Parathyroid adenoma (tissue), 2 donors: ENCODE data around the gene PLXNC1.
A peak's percentile ranks its signal among the peaks of the same experiment; 100 is the strongest.

Experiments
- H2AFZ ChIP-seq: fragments of 300-600 bp; sonication (generic); one replicate; pipeline ENCODE4 v1.7.0; 2017; ENCODE audit warnings: antibody characterized with exemption, mild to moderate bottlenecking
- H3K27ac ChIP-seq: fragments of 300-600 bp; sonication (generic); one replicate; pipeline ENCODE4 v1.7.0; 2017
- H3K27me3 ChIP-seq: fragments of 300-600 bp; sonication (generic); one replicate; pipeline ENCODE4 v1.7.0; 2017; ENCODE audit warnings: low read length; ENCODE audit not compliant: control insufficient read depth, insufficient read depth
- H3K36me3 ChIP-seq: fragments of 300-600 bp; sonication (generic); one replicate; pipeline ENCODE4 v1.7.0; 2017; ENCODE audit warnings: low read length; ENCODE audit not compliant: control insufficient read depth, insufficient read depth
- H3K4me1 ChIP-seq: fragments of 300-600 bp; sonication (generic); one replicate; pipeline ENCODE4 v1.7.0; 2017; ENCODE audit warnings: control low read depth
- H3K4me2 ChIP-seq: fragments of 300-600 bp; sonication (generic); one replicate; pipeline ENCODE4 v1.7.0; 2017; ENCODE audit warnings: low read length
- H3K4me3 ChIP-seq: fragments of 300-600 bp; sonication (generic); one replicate; pipeline ENCODE4 v1.7.0; 2017; ENCODE audit warnings: low read depth, low read length
- H3K79me2 ChIP-seq: fragments of 300-600 bp; sonication (generic); one replicate; pipeline ENCODE4 v1.7.0; 2017; ENCODE audit warnings: control low read depth
- H3K9ac ChIP-seq: fragments of 300-600 bp; sonication (generic); one replicate; pipeline ENCODE4 v1.7.0; 2017; ENCODE audit warnings: mild to moderate bottlenecking
- H3K9me3 ChIP-seq: fragments of 300-600 bp; sonication (generic); one replicate; pipeline ENCODE4 v1.7.0; 2017; ENCODE audit warnings: low read length; ENCODE audit not compliant: control insufficient read depth
- TF ChIP-seq, protein P1 (sequence below): fragments of 300-600 bp; sonication (generic); IDR thresholded peaks from one replicate; pipeline ENCODE4 v1.7.0; 2017; ENCODE audit warnings: antibody characterized with exemption, mild to moderate bottlenecking
- donor health status: primary hyperparathyroidism.

Gene PLXNC1

DNA sequence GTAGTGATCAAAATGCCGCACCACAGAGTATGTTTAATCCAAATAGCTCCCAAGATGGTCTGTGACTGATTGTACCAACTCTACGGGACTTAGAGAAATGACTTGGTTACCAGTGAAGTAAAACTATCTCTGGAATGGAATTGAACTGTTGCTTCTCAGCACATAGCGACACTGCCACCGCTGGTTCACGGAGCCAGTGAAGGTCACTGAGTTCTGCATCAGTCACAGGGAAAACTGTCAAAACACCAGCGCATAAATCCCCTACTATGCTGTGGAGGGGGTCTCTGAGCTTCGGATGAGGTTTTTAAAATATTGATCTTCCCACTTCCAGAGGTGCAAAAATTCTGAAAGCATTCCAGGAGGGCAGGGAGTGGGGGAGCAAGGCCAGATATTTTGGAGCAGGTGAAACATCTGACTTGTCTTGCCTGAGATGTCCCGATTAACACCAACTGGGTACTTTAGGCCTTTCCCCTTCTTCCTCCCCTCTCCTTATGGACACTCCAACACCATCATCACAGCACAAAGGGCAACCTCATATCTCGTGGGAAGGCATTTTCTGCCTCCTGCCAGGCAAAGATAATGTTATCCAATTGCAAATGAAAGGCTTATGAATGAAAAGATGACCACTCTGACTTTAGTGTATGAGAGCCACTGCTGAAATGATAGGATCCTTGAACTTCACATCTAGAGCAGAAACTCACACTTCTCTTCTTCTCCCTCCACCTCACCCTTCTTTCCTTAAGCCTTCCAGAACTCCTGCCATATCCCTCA lies 2.0 kb upstream of the PLXNC1 start:
- Histone ChIP-seq H3K9ac (no peak overlapping the region), H3K4me3 (no peak overlapping the region), H3K27me3 (no peaks in the 10 kb centered on the region), H3K4me2 (no peak overlapping the region), H3K4me1 (no peaks in the 10 kb centered on the region), H3K36me3 (no peaks in the 10 kb centered on the region), H3K9me3 (no peaks in the 10 kb centered on the region), H3K79me2 (no peaks in the 10 kb centered on the region), H2AFZ (no peak overlapping the region), H3K27ac (no peak overlapping the region)
- TF ChIP-seq, protein P1, sequence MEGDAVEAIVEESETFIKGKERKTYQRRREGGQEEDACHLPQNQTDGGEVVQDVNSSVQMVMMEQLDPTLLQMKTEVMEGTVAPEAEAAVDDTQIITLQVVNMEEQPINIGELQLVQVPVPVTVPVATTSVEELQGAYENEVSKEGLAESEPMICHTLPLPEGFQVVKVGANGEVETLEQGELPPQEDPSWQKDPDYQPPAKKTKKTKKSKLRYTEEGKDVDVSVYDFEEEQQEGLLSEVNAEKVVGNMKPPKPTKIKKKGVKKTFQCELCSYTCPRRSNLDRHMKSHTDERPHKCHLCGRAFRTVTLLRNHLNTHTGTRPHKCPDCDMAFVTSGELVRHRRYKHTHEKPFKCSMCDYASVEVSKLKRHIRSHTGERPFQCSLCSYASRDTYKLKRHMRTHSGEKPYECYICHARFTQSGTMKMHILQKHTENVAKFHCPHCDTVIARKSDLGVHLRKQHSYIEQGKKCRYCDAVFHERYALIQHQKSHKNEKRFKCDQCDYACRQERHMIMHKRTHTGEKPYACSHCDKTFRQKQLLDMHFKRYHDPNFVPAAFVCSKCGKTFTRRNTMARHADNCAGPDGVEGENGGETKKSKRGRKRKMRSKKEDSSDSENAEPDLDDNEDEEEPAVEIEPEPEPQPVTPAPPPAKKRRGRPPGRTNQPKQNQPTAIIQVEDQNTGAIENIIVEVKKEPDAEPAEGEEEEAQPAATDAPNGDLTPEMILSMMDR: no peak

DNA sequence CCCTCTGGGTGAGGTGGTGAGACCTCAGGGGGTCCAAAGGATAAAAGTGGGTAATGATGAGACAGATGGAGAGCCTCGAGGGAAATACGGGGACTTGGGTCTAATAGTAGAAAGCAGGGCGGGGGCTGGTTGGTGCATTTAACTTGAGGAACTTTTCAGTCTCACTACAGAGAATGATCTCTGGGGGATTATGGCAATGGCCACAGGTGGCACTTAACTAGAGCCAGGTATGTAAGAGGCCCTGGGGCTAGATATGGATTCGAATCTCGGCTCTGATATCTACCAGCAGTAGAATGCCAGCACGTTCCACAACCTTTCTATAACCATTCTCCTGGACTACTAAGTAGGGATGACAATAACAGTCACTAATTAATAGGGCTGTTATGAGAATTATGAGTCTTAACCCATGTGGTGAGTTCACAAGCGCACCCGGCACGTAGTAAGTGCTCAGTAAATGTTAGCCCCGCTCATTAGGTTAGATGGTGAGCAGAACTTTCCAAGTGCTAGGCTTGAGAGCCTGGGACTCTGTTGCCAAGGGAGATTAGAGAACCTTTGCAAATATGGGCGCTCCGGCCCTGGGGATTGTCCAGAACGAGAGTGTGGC lies 888 bp upstream of the PLXNC1 start:
- H3K27ac ChIP-seq: no peak overlapping the region
- no peaks in the 10 kb centered on the region for H3K36me3 ChIP-seq
- H3K4me3 ChIP-seq: no peak overlapping the region
- peak overlapping the region; percentile 42 for H2AFZ ChIP-seq
- H3K4me2 ChIP-seq: peak overlapping the region; percentile 59
- no peaks in the 10 kb centered on the region for H3K27me3 ChIP-seq
- no peaks in the 10 kb centered on the region for H3K9me3 ChIP-seq
- no peaks in the 10 kb centered on the region for H3K4me1 ChIP-seq
- TF ChIP-seq, protein P1: no peak
- no peaks in the 10 kb centered on the region for H3K79me2 ChIP-seq
- H3K9ac ChIP-seq: no peak overlapping the region

DNA sequence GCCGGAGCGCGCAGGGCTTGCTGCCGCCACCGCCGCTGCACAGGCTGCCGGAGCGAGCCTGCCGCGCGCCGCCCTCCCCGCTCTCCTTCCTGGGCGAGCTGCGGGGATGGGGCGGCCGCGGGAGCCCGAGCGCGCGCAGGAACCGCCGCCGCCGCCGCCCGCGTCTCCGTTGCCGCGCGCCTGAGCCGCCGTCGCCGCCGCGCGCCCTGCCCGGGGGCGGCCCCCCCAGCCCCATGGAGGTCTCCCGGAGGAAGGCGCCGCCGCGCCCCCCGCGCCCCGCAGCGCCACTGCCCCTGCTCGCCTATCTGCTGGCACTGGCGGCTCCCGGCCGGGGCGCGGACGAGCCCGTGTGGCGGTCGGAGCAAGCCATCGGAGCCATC lies 352 bp downstream of the PLXNC1 start:
- Histone ChIP-seq H3K9ac (no peak overlapping the region), H3K27me3 (no peaks in the 10 kb centered on the region), H3K4me3 (no peak overlapping the region), H3K79me2 (no peaks in the 10 kb centered on the region), H3K36me3 (no peaks in the 10 kb centered on the region), H3K4me2 (peak overlapping the region; percentile 54), H3K4me1 (no peaks in the 10 kb centered on the region), H3K9me3 (no peaks in the 10 kb centered on the region), H3K27ac (no peak overlapping the region), H2AFZ (peak overlapping the region; percentile 44)
- TF ChIP-seq, protein P1: no peak

DNA sequence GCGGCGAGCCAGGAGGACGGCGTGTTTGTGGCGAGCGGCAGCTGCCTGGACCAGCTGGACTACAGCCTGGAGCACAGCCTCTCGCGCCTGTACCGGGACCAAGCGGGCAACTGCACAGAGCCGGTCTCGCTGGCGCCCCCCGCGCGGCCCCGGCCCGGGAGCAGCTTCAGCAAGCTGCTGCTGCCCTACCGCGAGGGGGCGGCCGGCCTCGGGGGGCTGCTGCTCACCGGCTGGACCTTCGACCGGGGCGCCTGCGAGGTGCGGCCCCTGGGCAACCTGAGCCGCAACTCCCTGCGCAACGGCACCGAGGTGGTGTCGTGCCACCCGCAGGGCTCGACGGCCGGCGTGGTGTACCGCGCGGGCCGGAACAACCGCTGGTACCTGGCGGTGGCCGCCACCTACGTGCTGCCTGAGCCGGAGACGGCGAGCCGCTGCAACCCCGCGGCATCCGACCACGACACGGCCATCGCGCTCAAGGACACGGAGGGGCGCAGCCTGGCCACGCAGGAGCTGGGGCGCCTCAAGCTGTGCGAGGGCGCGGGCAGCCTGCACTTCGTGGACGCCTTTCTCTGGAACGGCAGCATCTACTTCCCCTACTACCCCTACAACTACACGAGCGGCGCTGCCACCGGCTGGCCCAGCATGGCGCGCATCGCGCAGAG lies 873 bp downstream of the PLXNC1 start:
- H3K9ac ChIP-seq: no peak overlapping the region
- H3K4me1 ChIP-seq: no peaks in the 10 kb centered on the region

More for the DNA sequence above, 873 bp downstream of the PLXNC1 start:
- TF ChIP-seq, protein P1: no peak
- peak overlapping the region; percentile 17 for H3K4me3 ChIP-seq
- H3K27ac ChIP-seq: no peak overlapping the region
- H3K27me3 ChIP-seq: no peaks in the 10 kb centered on the region
- no peaks in the 10 kb centered on the region for H3K79me2 ChIP-seq
- H3K4me2 ChIP-seq: peak overlapping the region; percentile 32
- H3K36me3 ChIP-seq: no peaks in the 10 kb centered on the region
- no peaks in the 10 kb centered on the region for H3K9me3 ChIP-seq
- peak overlapping the region; percentile 44 for H2AFZ ChIP-seq
